Measurements from ENCODE around the gene TRIM33.

GRCh38 chr1:114367810-114368209 is 143.2 kb downstream of the TRIM33 start:
- TF ChIP-seq CTCF (IDR thresholded peaks at IDR 0.05) (no peak), POLR2AphosphoS5 (IDR thresholded peaks at IDR 0.05) (no peak)

Measured in prostate gland (tissue), 2 donors.